ENCODE measurements around the gene LYZL1. TPM values are rescaled to one million over a fixed set of nuclear protein-coding genes. Genes with fewer than 3 reads are reported as not detected.

The LYZL1 gene
- polyA plus RNA-seq, 2 donors: not detected

GRCh38 chr10:29322918-29323317, 34.0 kb downstream of the LYZL1 start:
- Histone ChIP-seq H3K36me3 (ENCODE audit: control insufficient read depth in 2 of 2, insufficient read depth in 2 of 2, low read length in 1 of 2) (no peaks in the 10 kb centered on the region), H3K4me1 (ENCODE audit: control insufficient read depth in 2 of 2, insufficient read depth in 2 of 2, low read length in 1 of 2) (peaks cover 0 to 2% of the 10 kb centered on the region in 2 donors), H3K27me3 (ENCODE audit: control insufficient read depth in 1 of 2, insufficient read depth in 2 of 2, low read length in 2 of 2) (no peaks in the 10 kb centered on the region), H3K9me3 (ENCODE audit: control insufficient read depth in 2 of 2, insufficient read depth in 1 of 2, low read depth in 1 of 2, low read length in 1 of 2) (no peaks in the 10 kb centered on the region), H3K4me3 (ENCODE audit: low read depth in 1 of 2, low read length in 2 of 2) (no peak overlapping the region), H3K27ac (ENCODE audit: low read depth in 2 of 2, low read length in 1 of 2) (no peak overlapping the region)
- WGBS, 2 donors: 76 to 85% methylated on average over 5 of the region's 5 CpGs

GRCh38 chr10:29323367-29323766, 34.5 kb downstream of the LYZL1 start:
- H3K9me3 ChIP-seq (ENCODE audit: control insufficient read depth in 2 of 2, insufficient read depth in 1 of 2, low read depth in 1 of 2, low read length in 1 of 2): no peaks in the 10 kb centered on the region
- no peaks in the 10 kb centered on the region for H3K27me3 ChIP-seq (ENCODE audit: control insufficient read depth in 1 of 2, insufficient read depth in 2 of 2, low read length in 2 of 2)
- peaks cover 0 to 2% of the 10 kb centered on the region in 2 donors for H3K4me1 ChIP-seq (ENCODE audit: control insufficient read depth in 2 of 2, insufficient read depth in 2 of 2, low read length in 1 of 2)
- H3K27ac ChIP-seq (ENCODE audit: low read depth in 2 of 2, low read length in 1 of 2): no peak overlapping the region
- WGBS, 2 donors: 67 to 74% methylated on average over 5 of the region's 5 CpGs
- no peak overlapping the region for H3K4me3 ChIP-seq (ENCODE audit: low read depth in 1 of 2, low read length in 2 of 2)
- no peaks in the 10 kb centered on the region for H3K36me3 ChIP-seq (ENCODE audit: control insufficient read depth in 2 of 2, insufficient read depth in 2 of 2, low read length in 1 of 2)

GRCh38 chr10:29324220-29324841, 35.5 kb downstream of the LYZL1 start:
- H3K27ac ChIP-seq (ENCODE audit: low read depth in 2 of 2, low read length in 1 of 2): no peak overlapping the region
- 82 to 88% methylated on average over 11 of the region's 11 CpGs for WGBS, 2 donors
- no peaks in the 10 kb centered on the region for H3K36me3 ChIP-seq (ENCODE audit: control insufficient read depth in 2 of 2, insufficient read depth in 2 of 2, low read length in 1 of 2)
- H3K4me3 ChIP-seq (ENCODE audit: low read depth in 1 of 2, low read length in 2 of 2): no peak overlapping the region
- no peaks in the 10 kb centered on the region for H3K9me3 ChIP-seq (ENCODE audit: control insufficient read depth in 2 of 2, insufficient read depth in 1 of 2, low read depth in 1 of 2, low read length in 1 of 2)
- peaks cover 0 to 2% of the 10 kb centered on the region in 2 donors for H3K4me1 ChIP-seq (ENCODE audit: control insufficient read depth in 2 of 2, insufficient read depth in 2 of 2, low read length in 1 of 2)
- H3K27me3 ChIP-seq (ENCODE audit: control insufficient read depth in 1 of 2, insufficient read depth in 2 of 2, low read length in 2 of 2): no peaks in the 10 kb centered on the region

GRCh38 chr10:29326299-29326698, 37.4 kb downstream of the LYZL1 start:
- no peaks in the 10 kb centered on the region for H3K9me3 ChIP-seq (ENCODE audit: control insufficient read depth in 2 of 2, insufficient read depth in 1 of 2, low read depth in 1 of 2, low read length in 1 of 2)
- H3K27ac ChIP-seq (ENCODE audit: low read depth in 2 of 2, low read length in 1 of 2): no peak overlapping the region
- peaks cover 0 to 2% of the 10 kb centered on the region in 2 donors for H3K4me1 ChIP-seq (ENCODE audit: control insufficient read depth in 2 of 2, insufficient read depth in 2 of 2, low read length in 1 of 2)
- H3K36me3 ChIP-seq (ENCODE audit: control insufficient read depth in 2 of 2, insufficient read depth in 2 of 2, low read length in 1 of 2): no peaks in the 10 kb centered on the region
- 88 to 92% methylated on average over 2 of the region's 2 CpGs for WGBS, 2 donors
- H3K27me3 ChIP-seq (ENCODE audit: control insufficient read depth in 1 of 2, insufficient read depth in 2 of 2, low read length in 2 of 2): no peaks in the 10 kb centered on the region
- H3K4me3 ChIP-seq (ENCODE audit: low read depth in 1 of 2, low read length in 2 of 2): no peak overlapping the region

DNA sequence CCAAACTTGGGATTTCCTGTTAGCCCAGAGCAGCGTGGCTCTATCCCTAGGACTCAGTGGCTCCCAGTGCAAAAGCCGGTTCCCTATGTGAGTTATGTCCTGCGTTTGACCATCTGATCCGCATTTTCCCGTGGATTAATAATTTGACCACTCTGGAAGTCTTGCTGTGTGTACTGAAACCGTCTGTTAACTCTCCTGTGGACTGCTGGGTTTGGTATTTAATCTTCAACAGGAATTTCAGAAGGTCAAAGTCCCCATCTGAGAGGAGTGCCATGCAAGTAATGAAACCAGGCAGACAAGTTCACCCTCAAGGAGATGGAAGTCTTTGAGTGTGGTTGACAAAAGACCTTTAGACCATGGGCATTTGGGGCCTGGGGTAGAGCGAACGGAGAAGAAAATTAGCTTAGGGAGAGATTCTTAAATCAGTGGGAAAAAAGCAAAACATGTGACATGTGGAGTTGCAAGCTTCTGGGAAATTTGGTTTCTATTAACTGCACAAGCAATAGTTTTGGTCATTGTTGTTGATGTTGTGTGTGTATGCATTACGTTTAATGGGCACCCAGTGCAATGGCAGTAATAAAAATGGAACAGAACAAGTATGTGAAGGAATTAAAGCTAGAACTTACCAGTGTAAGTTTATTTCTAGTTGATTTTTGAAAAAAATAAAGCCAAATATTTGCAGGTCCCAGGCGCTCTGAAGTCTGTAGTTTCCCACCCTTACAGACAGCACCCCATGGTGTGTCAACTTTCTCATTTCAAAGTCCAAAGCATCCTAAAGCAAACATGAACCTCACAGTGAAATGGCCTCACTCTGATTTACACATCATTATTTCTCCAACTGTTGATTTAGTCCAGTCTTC, 38.2 kb downstream of the LYZL1 start:
- H3K27me3 ChIP-seq (ENCODE audit: control insufficient read depth in 1 of 2, insufficient read depth in 2 of 2, low read length in 2 of 2): peaks cover 0 to 2% of the 10 kb centered on the region in 2 donors
- no peaks in the 10 kb centered on the region for H3K9me3 ChIP-seq (ENCODE audit: control insufficient read depth in 2 of 2, insufficient read depth in 1 of 2, low read depth in 1 of 2, low read length in 1 of 2)
- H3K36me3 ChIP-seq (ENCODE audit: control insufficient read depth in 2 of 2, insufficient read depth in 2 of 2, low read length in 1 of 2): no peaks in the 10 kb centered on the region
- H3K27ac ChIP-seq (ENCODE audit: low read depth in 2 of 2, low read length in 1 of 2): no peak overlapping the region
- no peak overlapping the region for H3K4me3 ChIP-seq (ENCODE audit: low read depth in 1 of 2, low read length in 2 of 2)
- WGBS, 2 donors: 73 to 84% methylated on average over 10 of the region's 10 CpGs
- peaks cover 0 to 2% of the 10 kb centered on the region in 2 donors for H3K4me1 ChIP-seq (ENCODE audit: control insufficient read depth in 2 of 2, insufficient read depth in 2 of 2, low read length in 1 of 2)

- H3K4me3 ChIP-seq (ENCODE audit: low read depth in 1 of 2, low read length in 2 of 2): no peak overlapping the region
- peaks cover 0 to 2% of the 10 kb centered on the region in 2 donors for H3K4me1 ChIP-seq (ENCODE audit: control insufficient read depth in 2 of 2, insufficient read depth in 2 of 2, low read length in 1 of 2)
- H3K9me3 ChIP-seq (ENCODE audit: control insufficient read depth in 2 of 2, insufficient read depth in 1 of 2, low read depth in 1 of 2, low read length in 1 of 2): no peaks in the 10 kb centered on the region
- H3K36me3 ChIP-seq (ENCODE audit: control insufficient read depth in 2 of 2, insufficient read depth in 2 of 2, low read length in 1 of 2): no peaks in the 10 kb centered on the region
- no peak overlapping the region for H3K27ac ChIP-seq (ENCODE audit: low read depth in 2 of 2, low read length in 1 of 2)
- peaks cover 0 to 2% of the 10 kb centered on the region in 2 donors for H3K27me3 ChIP-seq (ENCODE audit: control insufficient read depth in 1 of 2, insufficient read depth in 2 of 2, low read length in 2 of 2)
- 91% methylated on average over 6 of the region's 6 CpGs for WGBS, 2 donors
Observed at GRCh38 chr10:29327746-29328102, 38.9 kb downstream of the LYZL1 start.

GRCh38 chr10:29328983-29329382, 40.1 kb downstream of the LYZL1 start:
- 34 to 51% methylated on average over 3 of the region's 3 CpGs for WGBS, 2 donors
- Histone ChIP-seq H3K4me1 (ENCODE audit: control insufficient read depth in 2 of 2, insufficient read depth in 2 of 2, low read length in 1 of 2) (no peaks in the 10 kb centered on the region), H3K4me3 (ENCODE audit: low read depth in 1 of 2, low read length in 2 of 2) (no peak overlapping the region), H3K36me3 (ENCODE audit: control insufficient read depth in 2 of 2, insufficient read depth in 2 of 2, low read length in 1 of 2) (no peaks in the 10 kb centered on the region), H3K27me3 (ENCODE audit: control insufficient read depth in 1 of 2, insufficient read depth in 2 of 2, low read length in 2 of 2) (peaks cover 0 to 2% of the 10 kb centered on the region in 2 donors), H3K27ac (ENCODE audit: low read depth in 2 of 2, low read length in 1 of 2) (no peak overlapping the region), H3K9me3 (ENCODE audit: control insufficient read depth in 2 of 2, insufficient read depth in 1 of 2, low read depth in 1 of 2, low read length in 1 of 2) (no peaks in the 10 kb centered on the region)

DNA sequence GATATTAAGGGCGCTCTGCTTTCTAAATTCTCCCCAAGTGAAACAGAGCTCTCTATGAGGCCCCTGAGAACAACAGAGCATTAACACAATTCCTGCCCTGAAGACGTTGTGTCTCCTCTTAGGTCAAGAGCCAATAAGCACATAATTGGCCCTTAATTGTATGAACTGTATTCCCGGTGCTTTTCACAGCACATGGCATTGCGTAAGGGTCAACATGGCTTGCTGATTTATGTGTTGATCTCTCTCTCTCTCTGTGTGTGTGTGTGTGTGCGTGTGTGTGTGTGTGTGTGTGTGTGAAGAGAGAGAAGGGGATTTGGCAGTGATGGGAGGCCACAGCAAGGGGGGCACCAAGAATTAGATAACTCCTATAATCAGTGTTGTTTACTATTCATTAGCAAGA, 40.5 kb downstream of the LYZL1 start:
- 51 to 68% methylated on average over 5 of the region's 5 CpGs for WGBS, 2 donors
- H3K27ac ChIP-seq (ENCODE audit: low read depth in 2 of 2, low read length in 1 of 2): no peak overlapping the region

DNA sequence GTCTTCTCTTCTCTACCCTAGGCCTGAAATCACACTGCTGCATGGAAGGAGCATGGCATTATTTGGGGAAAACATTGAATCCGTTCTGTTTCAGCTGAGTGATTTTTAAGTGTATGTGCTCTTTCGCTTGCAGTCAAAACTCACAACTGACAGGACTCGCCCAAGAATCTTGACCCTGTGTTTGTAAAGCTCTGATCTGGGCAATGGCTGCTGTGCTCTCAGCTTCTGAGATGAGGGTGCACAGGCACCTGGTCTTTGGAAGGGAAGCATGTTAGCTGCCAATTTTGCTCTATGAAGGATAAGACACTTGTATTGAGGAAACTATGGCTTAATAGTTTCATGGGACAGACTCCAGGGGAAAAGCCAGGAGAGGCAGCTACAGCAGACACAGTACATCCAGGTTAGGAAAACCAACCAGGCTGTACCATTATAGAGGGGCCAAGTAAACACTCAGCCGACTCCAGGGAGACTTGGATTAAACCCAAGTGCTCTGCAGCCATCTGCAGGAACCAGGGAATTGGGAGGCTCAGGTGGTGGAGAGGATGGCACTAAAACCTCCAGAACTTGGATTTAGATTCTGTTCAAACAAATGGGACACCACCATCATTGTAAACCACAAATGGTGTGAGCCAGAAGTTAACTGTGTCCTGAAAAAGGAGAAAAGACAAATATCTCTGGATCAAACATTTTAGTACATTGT, 43.3 kb downstream of the LYZL1 start:
- H3K4me1 ChIP-seq (ENCODE audit: control insufficient read depth in 2 of 2, insufficient read depth in 2 of 2, low read length in 1 of 2): no peaks in the 10 kb centered on the region
- no peak overlapping the region for H3K4me3 ChIP-seq (ENCODE audit: low read depth in 1 of 2, low read length in 2 of 2)
- no peaks in the 10 kb centered on the region for H3K36me3 ChIP-seq (ENCODE audit: control insufficient read depth in 2 of 2, insufficient read depth in 2 of 2, low read length in 1 of 2)
- peaks cover 0 to 2% of the 10 kb centered on the region in 2 donors for H3K27me3 ChIP-seq (ENCODE audit: control insufficient read depth in 1 of 2, insufficient read depth in 2 of 2, low read length in 2 of 2)
- no peak overlapping the region for H3K27ac ChIP-seq (ENCODE audit: low read depth in 2 of 2, low read length in 1 of 2)
- WGBS, 2 donors: 74 to 78% methylated on average over 4 of the region's 4 CpGs
- no peaks in the 10 kb centered on the region for H3K9me3 ChIP-seq (ENCODE audit: control insufficient read depth in 2 of 2, insufficient read depth in 1 of 2, low read depth in 1 of 2, low read length in 1 of 2)

More for the DNA sequence above, 40.5 kb downstream of the LYZL1 start:
- H3K36me3 ChIP-seq (ENCODE audit: control insufficient read depth in 2 of 2, insufficient read depth in 2 of 2, low read length in 1 of 2): no peaks in the 10 kb centered on the region
- H3K9me3 ChIP-seq (ENCODE audit: control insufficient read depth in 2 of 2, insufficient read depth in 1 of 2, low read depth in 1 of 2, low read length in 1 of 2): no peaks in the 10 kb centered on the region
- H3K27me3 ChIP-seq (ENCODE audit: control insufficient read depth in 1 of 2, insufficient read depth in 2 of 2, low read length in 2 of 2): peaks cover 0 to 2% of the 10 kb centered on the region in 2 donors
- H3K4me3 ChIP-seq (ENCODE audit: low read depth in 1 of 2, low read length in 2 of 2): no peak overlapping the region
- no peaks in the 10 kb centered on the region for H3K4me1 ChIP-seq (ENCODE audit: control insufficient read depth in 2 of 2, insufficient read depth in 2 of 2, low read length in 1 of 2)

Data from esophagus (tissue), 2 donors.